GM12878 (cell line): ENCODE data around the gene CDK5RAP3. TPM values are rescaled to one million over a fixed set of nuclear protein-coding genes. Genes with fewer than 3 reads are reported as not detected.

Experiments
- CUX1 ChIP-seq: IDR thresholded peaks from 2 replicates; pipeline ENCODE4 v1.6.1; 2012; ENCODE audit warnings: improper control_type of control experiment, low read depth, low read length; ENCODE audit not compliant: insufficient replicate concordance
- FOXK2 ChIP-seq: fragments of 450-650 bp; IDR thresholded peaks from 2 replicates; pipeline ENCODE4 v1.6.1; 2017; ENCODE audit warnings: mild to moderate bottlenecking, moderate library complexity
- HDAC2 ChIP-seq: fragments of 200-600 bp; sonication (generic); IDR thresholded peaks from 2 replicates; pipeline ENCODE4 v1.6.1; 2017
- JUND ChIP-seq: IDR thresholded peaks from 2 replicates; pipeline ENCODE4 v1.6.1; 2012; ENCODE audit warnings: low read depth, mild to moderate bottlenecking, low read length, improper control_type of control experiment, moderate library complexity
- SIN3A ChIP-seq: IDR thresholded peaks from 2 replicates; pipeline ENCODE4 v1.6.1; 2012; ENCODE audit warnings: low read depth, low read length, improper control_type of control experiment
- SMAD5 ChIP-seq: IDR thresholded peaks from 2 replicates; pipeline ENCODE4 v1.6.1; 2016; ENCODE audit warnings: antibody characterized with exemption, low read depth
- STAT3 ChIP-seq: IDR thresholded peaks from 2 replicates; pipeline ENCODE4 v1.6.1; 2011; ENCODE audit warnings: low read depth, low read length, improper control_type of control experiment
- WRNIP1 ChIP-seq: IDR thresholded peaks from 2 replicates; pipeline ENCODE4 v1.6.1; 2011; ENCODE audit warnings: low read depth, low read length, improper control_type of control experiment, borderline replicate concordance
- polyA plus RNA-seq, 11 experiments: library from polyadenylated mRNA; depleted of rRNA in 4 of 11; unstranded in 6 of 11; stranded (reverse) in 5 of 11; fragments of >200 nt; fragmentation: Nextera tagmentation in 4 of 11; fragmentation: Illumina TruSeq in 1 of 11; extraction: Ambion mirVana in 4 of 11; extraction: Trizol in 1 of 11; gene quantifications; 1 replicate in 1 of 11; 2 replicates in 10 of 11; pipeline versions ENCODE4 v1.2.1 to v1.2.3, GENCODE V29; 2011 to 2016; ENCODE audit warnings: inconsistent platforms in 2 of 11, missing spikeins in 2 of 11, low read depth in 1 of 11
- total RNA-seq, 4 experiments: library from RNA; depleted of rRNA in 3 of 4; stranded (reverse); fragments of >200 nt in 3 of 4; fragmentation: Illumina TruSeq in 1 of 4; extraction: Trizol in 1 of 4; gene quantifications; 2 replicates each; pipeline versions ENCODE4 v1.2.1 to v1.2.3, GENCODE V29; 2013 to 2021
- TF ChIP-seq, protein P1 (sequence below): IDR thresholded peaks from 2 replicates; pipeline ENCODE4 v1.6.1; 2012; ENCODE audit warnings: mild to moderate bottlenecking, low read depth, low read length
- TF ChIP-seq, protein P2 (sequence below): fragments of 450-650 bp; IDR thresholded peaks from 2 replicates; pipeline ENCODE4 v1.6.1; 2018; ENCODE audit warnings: borderline replicate concordance, mild to moderate bottlenecking; ENCODE audit not compliant: partially characterized antibody
- TF ChIP-seq, protein P3 (sequence below): fragments of 450-650 bp; IDR thresholded peaks from 2 replicates; pipeline ENCODE4 v1.6.1; 2017; ENCODE audit warnings: mild to moderate bottlenecking, moderate library complexity

Gene CDK5RAP3
- total and polyA plus RNA-seq, 10 of the 15 experiments (the other 5 are each of a cell fraction or from before 2014, with no cell fraction given) = 69.4 to 237 (median 160) TPM

- TF ChIP-seq, protein P1, sequence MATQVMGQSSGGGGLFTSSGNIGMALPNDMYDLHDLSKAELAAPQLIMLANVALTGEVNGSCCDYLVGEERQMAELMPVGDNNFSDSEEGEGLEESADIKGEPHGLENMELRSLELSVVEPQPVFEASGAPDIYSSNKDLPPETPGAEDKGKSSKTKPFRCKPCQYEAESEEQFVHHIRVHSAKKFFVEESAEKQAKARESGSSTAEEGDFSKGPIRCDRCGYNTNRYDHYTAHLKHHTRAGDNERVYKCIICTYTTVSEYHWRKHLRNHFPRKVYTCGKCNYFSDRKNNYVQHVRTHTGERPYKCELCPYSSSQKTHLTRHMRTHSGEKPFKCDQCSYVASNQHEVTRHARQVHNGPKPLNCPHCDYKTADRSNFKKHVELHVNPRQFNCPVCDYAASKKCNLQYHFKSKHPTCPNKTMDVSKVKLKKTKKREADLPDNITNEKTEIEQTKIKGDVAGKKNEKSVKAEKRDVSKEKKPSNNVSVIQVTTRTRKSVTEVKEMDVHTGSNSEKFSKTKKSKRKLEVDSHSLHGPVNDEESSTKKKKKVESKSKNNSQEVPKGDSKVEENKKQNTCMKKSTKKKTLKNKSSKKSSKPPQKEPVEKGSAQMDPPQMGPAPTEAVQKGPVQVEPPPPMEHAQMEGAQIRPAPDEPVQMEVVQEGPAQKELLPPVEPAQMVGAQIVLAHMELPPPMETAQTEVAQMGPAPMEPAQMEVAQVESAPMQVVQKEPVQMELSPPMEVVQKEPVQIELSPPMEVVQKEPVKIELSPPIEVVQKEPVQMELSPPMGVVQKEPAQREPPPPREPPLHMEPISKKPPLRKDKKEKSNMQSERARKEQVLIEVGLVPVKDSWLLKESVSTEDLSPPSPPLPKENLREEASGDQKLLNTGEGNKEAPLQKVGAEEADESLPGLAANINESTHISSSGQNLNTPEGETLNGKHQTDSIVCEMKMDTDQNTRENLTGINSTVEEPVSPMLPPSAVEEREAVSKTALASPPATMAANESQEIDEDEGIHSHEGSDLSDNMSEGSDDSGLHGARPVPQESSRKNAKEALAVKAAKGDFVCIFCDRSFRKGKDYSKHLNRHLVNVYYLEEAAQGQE = no peak
- TF ChIP-seq WRNIP1 (no peak), SIN3A (peak; percentile 81; the same call in 1 of the 2 replicates), STAT3 (no peak), HDAC2 (no peak), CUX1 (no peak), SMAD5 (peak; percentile 79; the same call in 1 of the 2 replicates), JUND (peak; percentile 37; the same call in 1 of the 2 replicates), FOXK2 (peak; percentile 54)
- TF ChIP-seq, protein P2, sequence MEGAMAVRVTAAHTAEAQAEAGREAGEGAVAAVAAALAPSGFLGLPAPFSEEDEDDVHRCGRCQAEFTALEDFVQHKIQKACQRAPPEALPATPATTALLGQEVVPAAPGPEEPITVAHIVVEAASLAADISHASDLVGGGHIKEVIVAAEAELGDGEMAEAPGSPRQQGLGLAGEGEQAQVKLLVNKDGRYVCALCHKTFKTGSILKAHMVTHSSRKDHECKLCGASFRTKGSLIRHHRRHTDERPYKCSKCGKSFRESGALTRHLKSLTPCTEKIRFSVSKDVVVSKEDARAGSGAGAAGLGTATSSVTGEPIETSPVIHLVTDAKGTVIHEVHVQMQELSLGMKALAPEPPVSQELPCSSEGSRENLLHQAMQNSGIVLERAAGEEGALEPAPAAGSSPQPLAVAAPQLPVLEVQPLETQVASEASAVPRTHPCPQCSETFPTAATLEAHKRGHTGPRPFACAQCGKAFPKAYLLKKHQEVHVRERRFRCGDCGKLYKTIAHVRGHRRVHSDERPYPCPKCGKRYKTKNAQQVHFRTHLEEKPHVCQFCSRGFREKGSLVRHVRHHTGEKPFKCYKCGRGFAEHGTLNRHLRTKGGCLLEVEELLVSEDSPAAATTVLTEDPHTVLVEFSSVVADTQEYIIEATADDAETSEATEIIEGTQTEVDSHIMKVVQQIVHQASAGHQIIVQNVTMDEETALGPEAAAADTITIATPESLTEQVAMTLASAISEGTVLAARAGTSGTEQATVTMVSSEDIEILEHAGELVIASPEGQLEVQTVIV = peak; percentile 66
- TF ChIP-seq, protein P3, sequence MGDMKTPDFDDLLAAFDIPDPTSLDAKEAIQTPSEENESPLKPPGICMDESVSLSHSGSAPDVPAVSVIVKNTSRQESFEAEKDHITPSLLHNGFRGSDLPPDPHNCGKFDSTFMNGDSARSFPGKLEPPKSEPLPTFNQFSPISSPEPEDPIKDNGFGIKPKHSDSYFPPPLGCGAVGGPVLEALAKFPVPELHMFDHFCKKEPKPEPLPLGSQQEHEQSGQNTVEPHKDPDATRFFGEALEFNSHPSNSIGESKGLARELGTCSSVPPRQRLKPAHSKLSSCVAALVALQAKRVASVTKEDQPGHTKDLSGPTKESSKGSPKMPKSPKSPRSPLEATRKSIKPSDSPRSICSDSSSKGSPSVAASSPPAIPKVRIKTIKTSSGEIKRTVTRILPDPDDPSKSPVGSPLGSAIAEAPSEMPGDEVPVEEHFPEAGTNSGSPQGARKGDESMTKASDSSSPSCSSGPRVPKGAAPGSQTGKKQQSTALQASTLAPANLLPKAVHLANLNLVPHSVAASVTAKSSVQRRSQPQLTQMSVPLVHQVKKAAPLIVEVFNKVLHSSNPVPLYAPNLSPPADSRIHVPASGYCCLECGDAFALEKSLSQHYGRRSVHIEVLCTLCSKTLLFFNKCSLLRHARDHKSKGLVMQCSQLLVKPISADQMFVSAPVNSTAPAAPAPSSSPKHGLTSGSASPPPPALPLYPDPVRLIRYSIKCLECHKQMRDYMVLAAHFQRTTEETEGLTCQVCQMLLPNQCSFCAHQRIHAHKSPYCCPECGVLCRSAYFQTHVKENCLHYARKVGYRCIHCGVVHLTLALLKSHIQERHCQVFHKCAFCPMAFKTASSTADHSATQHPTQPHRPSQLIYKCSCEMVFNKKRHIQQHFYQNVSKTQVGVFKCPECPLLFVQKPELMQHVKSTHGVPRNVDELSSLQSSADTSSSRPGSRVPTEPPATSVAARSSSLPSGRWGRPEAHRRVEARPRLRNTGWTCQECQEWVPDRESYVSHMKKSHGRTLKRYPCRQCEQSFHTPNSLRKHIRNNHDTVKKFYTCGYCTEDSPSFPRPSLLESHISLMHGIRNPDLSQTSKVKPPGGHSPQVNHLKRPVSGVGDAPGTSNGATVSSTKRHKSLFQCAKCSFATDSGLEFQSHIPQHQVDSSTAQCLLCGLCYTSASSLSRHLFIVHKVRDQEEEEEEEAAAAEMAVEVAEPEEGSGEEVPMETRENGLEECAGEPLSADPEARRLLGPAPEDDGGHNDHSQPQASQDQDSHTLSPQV = no peak; the same call in 1 of the 2 replicates
Measured at GRCh38 chr17:47970725-47971499, at the start of gene CDK5RAP3 (continued).
